ENCODE data around the gene OPCML.

GRCh38 chr11:133107136-133107535 lies 425.2 kb downstream of the OPCML start:
- no peak for TF ChIP-seq CTCF (conservative IDR thresholded peaks at IDR 0.05 in 1 of 2, IDR thresholded peaks at IDR 0.05 in 1 of 2; ENCODE audit: extremely low read depth in 1 of 2, insufficient read depth in 1 of 2, low read depth in 1 of 2, low read length in 2 of 2)
- no peak for TF ChIP-seq EZH2 (IDR thresholded peaks at IDR 0.05; ENCODE audit: borderline replicate concordance, low read length)

Measured in mammary epithelial cell (primary cell).